ENCODE results near the gene DPYSL4.
A peak's percentile ranks its signal among the peaks of the same experiment; 100 is the strongest.

The DPYSL4 gene

DNA sequence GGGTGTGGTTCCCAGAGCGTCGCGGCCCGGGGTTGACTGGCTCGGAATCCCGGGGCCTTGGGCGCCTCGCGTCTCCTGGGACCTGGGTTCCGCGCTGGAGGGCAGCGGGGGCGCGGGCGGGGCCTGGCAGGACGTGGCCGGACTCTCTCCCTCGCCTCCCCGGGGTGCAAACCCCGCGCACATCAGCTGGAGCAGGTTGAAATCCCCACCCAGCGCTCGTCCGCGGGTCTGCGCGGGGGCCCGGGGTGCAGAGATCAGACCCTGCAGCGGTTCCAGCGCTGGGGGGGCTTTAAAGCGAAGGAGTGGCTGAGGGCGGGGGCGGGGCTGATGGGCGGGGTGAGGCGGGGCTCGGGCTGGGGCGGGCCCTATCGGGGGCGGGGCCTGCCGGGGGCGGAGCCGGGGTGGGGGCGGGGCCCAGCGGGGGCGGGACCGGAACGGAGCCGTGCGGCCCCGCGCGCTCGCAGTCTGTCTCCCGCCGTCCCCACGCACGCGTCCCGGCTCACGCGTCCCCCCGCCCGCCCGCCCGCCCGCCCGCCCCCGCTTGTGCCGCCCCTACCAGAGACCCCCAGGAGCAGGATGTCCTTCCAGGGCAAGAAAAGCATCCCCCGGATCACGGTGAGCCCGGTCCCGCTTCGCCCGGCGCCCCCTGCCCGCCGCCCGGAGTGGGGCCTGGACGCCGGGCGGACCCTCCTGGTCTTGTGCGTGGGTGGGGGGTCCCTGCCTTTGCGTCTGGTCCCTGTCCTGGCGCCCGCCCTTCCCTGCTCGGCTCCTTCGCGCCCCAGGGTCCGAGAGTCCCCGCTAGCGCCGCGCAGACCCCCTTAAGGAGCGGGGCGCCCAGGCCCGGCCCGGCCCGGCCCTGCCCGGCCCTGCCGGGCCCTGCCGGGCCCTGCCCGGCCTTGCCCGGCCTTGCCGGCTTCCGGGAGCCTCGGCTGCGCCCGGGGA is at the start of gene DPYSL4:
TSS of gene DPYSL4 (plus strand) at position 461 of the 942 bp plus-strand sequence. CDS start at position 577, 116 bp downstream.
- no peak for DNase-seq (ENCODE audit: low read depth)

DNA sequence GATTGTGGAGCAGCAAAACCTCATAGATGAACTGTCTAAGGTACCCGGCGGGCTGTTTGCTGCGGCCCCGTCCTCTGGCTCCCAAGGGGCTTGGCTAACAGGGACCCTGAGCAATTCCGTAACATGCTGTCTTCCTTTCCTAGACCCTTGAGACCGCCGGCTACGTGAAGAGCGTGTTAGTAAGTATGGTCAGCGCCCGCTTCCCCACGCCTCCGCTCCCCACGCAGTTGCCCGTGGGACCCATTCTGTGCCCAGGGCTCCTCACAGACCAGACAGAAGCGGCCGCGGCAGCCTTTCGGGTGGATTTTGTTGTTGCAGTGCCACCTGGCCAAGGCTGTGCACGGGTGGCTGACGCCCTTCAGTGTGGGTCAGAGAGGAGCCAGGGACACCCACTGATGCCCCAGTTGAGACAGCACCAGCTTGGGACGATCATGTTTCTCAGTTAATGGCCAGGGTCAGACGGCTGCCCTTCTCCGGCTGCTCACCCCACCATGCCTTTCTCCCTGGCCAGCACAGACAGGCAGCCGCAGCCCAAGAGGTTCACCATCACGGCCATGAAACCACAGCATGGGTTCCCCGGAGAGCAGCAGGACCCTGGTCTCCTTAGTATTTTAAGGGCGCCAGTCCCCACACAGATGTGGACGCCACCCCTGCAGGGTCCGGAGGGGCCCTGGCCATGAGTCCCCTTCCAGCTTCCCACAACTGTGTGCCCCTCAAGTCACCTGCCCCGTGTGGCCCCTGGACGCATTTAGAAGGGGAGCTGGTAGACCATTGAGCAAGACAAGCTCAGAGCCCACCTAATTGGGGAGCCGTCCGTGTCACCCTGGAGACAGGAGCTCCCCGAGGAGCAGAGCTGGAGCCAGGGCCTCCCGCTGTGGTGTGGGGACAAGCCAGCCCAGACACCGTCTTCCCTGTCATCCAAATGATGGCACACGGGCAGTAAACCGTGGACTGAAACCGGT is 49.4 kb upstream of the DPYSL4 start:
- DNase-seq (ENCODE audit: low read depth) = no peak

DNA sequence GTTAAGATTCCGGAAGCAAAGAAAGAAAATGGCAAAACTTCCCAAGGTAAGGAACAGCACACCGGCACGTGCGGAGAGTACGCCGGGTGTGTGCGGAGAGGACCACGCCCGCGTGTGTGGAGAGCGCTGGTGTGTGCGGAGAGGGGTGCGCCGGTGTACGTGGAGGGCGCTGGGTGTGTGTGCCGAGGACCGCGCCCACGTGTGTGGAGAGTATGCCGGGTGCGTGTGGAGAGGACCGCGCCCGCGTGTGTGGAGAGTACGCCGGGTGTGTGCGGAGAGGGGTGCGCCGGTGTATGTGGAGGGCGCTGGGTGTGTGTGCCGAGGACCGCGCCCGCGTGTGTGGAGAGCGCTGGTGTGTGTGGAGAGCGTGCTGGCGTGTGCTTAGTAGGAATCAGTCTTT is 48.6 kb upstream of the DPYSL4 start:
- no peak for DNase-seq (ENCODE audit: low read depth)

DNA sequence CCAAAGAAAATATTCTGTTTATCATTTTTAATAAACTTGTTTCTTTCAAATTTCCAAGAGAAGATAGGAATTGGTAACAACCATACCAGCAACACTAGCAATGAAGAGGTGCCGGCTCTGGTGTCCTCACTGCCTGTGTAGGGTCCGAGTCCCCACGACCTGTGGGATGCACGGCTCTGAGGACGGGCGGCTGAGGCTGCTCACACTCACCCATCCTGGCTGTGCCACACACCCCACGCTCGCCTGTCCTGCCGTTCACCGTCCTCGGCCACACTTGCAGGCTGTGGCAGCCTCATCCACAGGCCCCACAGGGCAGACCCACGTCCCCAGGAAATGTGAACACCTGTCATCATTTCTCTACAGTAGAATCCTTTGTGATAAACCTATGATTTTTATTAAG is 48.2 kb upstream of the DPYSL4 start:
- no peak for DNase-seq (ENCODE audit: low read depth)

DNA sequence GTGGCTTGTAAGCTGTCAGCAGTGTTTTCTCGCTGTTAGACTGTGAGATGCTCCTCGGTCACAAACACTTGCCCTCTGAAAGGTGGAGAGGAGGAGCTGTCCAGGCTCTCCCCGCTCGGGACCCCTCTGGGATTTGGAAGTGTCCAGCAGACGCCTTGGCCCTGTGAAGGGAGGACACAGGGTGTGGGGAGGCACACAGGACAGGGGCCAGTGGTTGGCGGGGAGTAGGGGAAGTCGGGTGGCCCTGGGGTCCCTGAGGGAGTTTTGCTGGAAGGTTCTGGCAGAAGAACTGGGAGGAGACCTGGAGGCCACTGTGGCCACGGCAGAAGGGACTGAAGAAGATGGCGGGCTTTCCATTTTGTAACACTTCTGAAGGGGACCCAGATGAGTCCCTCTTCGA is 47.2 kb upstream of the DPYSL4 start:
- DNase-seq (ENCODE audit: low read depth) = no peak

DNA sequence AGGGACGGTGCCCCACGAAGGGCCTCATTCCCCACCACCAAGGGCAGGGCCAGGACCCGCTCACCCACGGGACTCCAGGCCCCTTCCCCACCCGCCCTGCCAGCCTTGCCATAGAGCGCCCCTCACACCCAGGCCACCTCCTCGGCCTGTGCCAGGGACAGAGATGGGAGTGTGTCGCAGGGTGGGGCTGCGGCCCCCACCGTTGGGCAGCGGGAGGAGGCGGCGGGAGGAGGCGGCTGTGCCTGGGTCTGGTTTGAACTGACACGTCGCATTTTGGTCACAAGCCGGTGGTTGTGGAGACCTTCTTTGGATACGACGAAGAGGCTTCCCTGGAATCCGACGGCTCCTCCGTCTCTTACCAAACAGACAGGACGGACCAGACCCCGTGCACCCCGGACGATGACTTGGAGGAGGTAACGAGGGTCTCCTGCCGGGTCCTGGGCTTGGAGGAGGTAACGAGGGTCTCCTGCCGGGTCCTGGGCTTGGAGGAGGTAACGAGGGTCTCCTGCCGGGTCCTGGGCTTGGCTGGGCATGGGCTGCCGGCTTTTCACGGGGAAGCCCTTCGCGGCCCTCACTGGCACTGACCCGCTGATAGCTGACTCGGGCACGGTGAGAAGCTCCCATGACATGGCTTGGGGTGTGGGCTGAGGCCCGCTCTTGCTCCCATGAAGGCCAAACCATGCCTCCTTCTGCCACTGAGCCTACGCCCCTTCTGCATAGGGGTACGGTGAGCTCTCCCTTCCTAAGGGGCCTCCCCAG is 46.4 kb upstream of the DPYSL4 start:
- no peak for DNase-seq (ENCODE audit: low read depth)

DNA sequence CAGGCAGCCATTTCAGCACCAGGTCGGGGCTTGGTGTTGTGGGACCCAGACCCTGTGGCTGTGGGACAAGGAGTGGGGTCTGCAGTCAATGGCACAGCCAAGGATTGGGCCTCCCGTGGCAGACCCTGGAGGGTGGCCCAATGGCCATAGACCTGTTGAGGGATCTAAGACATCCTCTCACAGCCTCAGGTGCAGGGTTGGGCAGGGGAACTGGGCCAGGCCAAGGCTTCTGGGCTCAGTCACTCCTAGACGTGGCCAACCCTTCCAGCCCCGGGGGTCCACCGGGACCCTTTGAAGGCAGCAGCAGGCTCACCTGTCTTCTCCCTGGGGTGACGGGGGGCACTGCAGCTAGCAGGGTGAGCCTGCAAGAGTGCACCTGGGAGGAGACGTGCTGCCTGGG is 45.7 kb upstream of the DPYSL4 start:
- DNase-seq (ENCODE audit: low read depth) = no peak

DNA sequence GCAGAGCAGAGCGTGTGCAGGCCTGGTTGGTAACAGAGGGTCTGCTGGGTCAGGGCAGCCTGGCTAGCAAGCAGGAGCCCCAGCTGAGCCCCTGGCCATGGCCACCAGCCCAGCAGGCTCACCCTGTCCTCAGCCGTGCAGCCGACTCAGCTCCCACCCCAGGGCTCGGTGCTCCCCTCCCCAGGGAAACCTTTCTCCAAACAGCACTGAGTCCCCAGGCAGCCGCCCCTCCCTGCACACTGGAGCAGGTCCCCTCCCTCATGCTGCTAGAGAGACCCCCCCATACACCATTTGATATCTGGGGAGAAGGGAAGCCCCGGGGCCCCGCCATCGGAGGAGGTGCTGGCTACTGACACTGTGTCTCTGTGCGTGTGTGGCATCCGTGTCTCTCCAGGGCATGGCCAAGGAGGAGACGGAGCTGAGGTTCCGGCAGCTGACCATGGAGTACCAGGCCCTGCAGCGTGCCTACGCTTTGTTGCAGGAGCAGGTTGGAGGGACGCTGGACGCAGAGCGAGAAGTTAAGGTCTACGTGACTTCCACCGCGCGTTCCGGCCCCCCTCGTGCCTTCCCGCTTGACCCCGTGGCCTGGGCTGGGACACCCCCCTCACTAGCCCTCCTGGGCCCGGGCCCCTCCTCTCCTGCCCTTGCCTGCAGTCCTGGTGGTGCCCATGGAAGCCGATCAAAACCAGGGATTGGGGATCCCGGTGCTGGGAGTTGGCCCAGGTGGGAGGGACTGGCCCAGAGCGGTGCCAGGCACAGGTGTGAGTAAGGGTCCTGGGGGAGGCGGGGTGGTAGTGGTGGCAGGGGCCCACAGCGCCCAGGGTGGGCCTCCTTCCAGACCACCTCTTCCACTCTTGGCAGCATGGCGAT is 45.0 kb upstream of the DPYSL4 start:
- no peak for DNase-seq (ENCODE audit: low read depth)

DNA sequence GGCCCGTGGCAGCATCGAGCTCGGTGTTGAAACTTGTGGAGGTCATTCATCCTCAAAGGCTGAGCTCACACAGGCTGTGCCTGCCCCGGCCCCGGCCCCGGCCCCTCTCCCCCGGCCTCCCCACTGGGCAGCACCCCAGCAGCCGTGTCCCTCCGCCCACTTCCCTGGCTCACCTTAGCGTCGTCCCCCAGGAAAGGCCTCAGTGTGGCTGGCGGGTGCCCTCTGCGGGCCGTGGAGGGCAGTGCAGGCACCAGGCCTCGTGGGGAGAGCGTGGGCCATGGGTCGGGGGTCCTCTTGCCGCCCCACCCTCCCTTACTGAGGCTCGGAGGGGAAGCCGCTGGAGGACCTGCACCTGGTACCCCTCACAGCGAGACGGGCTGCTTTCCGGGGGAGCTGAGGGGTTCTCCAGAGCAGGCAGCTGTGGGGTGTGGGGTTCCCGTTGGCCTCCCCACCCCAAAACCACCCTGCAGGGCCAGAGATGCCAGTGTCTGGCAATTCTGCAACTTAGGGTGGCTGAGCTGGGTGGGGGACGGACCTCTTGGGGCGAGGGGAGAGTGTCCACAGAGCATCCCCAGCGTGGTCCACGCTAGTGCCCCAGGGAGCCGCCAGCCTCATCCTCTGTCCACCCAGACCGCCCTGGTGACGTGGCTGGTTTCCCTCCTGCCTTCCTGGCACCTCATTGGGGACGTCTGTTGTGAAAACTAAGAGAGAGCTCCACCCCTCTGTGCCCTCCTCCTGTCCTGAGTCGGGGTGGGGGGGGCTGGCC is 44.2 kb upstream of the DPYSL4 start:
- peak; percentile 14 for DNase-seq (ENCODE audit: low read depth)

DNA sequence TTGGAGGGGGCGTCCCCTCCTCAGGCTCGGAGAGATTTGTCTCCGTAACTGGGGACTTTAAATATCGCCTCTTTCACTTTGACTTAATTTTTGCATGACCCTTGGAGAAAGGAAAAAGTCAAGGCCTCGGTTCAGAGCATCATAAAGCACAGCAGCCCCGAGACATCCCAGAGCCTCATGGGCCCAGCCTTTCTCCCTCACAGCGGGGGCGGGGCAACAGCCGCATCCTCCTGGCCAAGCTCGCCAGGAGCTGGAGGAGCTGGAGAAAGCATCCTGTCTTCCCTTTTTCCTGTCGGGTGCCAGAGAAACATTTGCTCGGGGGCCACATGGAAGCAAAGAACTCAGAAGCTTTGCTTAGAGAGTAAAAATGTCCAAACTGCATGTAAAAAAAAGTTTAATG is 43.6 kb upstream of the DPYSL4 start:
- DNase-seq (ENCODE audit: low read depth) = no peak

DNA sequence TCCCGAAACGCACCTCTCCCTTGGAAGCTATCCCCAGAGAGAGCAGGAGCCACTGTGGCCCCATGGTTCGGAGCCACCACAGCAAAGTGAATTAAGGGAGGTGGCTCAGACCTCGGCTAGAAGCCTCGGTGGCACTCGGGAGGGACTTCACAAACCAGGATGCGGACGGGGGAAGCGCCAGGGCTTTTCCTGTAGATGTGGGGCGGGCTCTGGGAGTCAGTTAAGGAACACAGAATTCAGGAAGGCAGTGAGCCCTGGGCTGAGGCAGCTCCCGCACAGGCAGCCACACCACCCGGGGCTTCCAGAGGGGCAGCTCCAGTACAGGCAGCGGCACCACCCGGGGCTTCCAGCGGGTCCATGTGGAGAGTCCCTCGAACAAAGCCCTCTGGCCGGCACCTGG is 42.7 kb upstream of the DPYSL4 start:
- DNase-seq (ENCODE audit: low read depth) = no peak

DNA sequence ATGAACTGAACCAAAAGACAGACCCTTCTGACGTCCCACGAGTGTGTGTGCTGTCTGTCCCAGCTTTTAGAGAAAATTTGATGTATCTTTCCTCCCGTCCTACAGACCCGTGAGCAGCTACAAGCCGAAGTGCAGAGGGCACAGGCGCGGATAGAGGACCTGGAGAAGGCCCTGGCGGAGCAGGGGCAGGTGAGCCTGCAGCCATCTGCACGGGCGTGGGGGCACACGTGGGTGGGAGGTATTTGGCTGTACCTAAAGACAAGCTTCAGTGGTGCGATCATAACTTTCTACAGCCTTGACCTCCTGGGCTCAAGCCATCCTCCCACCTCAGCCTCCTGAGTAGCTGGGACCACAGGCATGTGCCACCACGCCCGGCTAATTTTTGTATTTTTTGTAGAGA is 41.7 kb upstream of the DPYSL4 start:
- DNase-seq (ENCODE audit: low read depth) = no peak

DNA sequence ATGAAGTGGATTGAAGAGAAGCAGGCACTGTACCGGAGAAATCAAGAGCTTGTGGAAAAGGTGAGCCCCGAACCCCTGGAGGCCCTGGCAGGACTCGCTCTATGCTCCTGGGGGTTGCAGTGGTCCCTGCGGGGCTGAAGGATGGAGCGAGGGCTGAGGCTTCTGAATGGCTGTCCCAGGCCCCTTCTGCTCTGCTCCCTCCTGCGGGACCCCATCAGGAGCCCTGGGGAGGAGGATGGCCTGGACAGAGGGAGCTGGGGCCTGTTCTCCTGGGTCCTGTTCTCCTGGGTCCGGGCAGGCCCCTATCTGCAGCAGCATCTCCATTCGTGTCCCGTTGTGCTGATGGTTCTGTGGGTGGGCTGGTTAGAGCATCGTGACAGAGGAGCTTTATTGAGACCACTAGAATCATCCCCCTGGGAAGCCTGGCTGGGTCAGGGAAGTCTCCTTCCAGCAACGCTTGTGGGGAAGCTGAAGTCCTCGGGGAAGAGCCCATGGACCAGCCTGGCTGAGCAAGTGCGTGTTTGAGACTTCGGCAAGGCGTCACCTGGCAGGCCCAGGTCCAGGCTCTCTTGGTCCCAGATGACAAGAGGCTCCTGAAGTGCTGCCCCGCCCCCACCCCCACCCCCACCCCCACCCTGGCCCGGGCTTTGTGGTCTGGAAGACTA is 41.1 kb upstream of the DPYSL4 start:
- DNase-seq (ENCODE audit: low read depth) = no peak

DNA sequence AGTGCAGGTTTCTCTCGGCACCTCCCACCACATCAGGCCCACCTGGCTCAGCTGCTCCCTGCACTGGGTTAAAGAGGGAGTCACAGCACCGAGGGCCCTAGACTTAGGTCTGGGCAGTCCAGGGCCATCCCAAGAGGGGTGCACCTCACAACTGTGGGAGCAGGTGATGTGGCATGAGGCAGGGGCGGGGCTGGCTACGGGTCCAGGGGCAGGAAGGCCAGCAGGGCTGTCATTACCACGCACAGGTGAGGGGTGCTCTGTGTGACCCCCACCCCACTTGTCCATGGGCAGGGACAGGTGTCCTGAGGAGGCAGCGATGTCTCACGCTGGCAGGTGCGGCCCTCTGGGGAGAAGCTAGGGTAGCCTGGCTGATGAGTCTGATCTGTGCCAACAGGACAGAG is 40.5 kb upstream of the DPYSL4 start:
- DNase-seq (ENCODE audit: low read depth) = no peak

DNA sequence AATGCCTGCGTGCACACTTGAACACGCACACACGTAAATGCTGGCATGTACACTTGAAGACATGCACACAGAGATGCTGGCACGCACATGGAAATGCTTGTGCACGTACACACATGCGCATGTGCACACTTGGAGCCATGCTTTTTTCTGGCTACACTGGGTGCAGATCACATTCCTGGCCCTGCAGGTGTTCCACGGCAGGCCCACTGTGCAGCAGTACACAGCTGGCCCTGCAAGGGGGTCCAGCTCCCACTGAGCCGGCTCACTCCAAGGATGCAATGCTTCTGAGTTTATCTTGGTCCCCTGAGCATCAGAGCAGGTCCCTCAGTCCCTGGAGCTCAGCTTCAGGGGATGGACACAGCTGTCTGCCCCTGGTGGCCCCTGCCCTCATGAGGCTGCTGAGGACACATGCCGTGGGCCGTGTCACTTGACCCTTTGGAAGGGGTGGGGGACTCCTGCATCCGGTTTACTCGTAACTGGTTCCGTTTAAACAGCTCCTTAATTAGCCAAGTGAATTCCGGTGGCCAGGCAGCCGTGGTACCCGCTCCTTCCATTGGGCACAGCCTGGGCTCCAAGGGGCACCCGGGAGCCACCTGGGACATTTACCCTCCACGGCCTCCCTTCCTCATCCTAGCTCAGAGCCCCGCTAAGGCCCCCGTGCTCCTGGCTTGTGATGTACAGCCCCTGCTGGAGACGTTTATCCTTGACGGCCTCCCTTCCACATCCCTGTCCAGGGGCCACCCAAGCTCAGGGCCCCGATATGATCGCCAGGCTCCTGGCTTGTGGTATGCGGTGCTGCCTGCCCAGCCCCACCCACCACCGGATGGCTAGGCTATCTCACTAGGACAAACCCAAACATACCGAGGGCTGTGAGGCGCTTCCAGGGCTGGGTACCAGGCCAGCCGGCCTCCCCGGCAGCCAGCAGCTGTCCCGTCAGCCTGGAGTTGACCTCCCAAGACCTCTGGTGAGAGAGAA is 39.5 kb upstream of the DPYSL4 start:
- no peak for DNase-seq (ENCODE audit: low read depth)

DNA sequence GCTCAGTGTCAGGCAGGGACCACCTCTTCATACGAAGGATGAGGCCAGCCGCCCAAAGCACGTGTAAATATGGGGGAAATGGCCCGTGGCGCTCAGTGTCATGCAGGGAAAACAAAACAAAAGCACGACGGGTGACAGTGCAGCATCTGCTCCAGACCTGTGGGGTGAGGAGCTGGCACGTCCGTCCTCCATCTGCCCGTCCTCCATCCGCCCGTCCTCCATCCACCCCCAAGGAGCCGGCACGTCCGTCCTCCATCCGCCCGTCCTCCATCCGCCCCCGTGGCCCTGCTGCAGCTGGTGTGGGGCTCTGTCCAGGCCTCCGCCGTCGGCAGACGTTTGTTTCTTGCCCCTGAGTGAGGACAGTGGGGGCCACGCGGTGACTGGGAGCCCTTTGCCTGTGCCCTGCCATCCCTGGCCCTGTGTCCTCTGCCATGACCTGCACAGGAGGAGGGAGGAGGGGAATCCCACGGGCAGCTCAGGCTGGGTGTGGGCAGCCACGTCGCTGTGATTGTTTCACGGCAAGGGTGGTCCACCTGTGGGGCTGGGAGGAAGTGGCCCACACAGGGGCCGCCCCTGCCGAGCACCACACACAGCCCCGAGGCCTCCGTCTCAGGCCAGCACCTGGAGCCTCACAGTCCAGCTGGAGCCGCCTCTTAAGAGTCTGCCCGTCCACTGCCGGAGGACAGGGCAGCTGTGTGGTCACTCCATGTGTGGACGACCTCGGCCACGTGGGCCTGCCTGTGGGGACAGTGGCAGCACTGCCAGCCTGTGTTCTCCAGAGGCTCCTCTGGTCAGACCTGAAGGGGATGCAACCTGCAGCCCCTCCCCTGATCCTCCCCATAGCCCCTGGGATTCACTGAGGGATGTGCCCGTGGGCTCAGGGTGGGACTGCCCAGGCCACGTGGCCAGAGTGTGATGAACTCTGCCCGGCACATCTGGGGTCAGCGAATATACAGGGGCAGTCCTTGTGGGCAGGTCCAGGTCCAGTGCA is 38.2 kb upstream of the DPYSL4 start:
- no peak for DNase-seq (ENCODE audit: low read depth)

DNA sequence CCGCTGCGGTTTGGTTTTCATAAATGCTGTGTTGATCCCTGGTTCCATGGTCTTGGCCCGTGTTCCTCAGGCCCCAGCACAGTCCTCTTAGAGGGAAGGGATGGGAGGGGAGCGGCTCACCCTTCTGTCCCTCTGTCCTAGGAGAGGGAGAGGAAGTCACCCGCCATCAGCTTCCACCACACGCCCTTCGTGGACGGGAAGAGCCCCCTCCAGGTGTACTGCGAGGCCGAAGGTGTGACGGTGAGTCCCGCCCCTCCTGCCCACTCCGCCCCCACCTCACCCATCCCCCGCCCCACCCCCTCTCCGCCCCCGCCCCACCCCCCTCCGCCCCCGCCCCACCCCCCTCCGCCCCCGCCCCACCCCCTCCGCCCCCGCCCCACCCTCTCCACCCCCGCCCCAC is 37.5 kb upstream of the DPYSL4 start:
- DNase-seq (ENCODE audit: low read depth) = no peak
